Activated T-helper 2 cell treated with anti-CD3 and anti-CD28 coated beads, Interferon-gamma antibody, Interleukin-2, Interleukin-4, amounts not matched to agents 10 μg/mL and 5 μg/mL and 100 μg/mL, durations not matched to agents 14 hours and 24 hours and 36 hours (primary cell): ENCODE measurements around the gene LRP6. TPM values are rescaled to one million over a fixed set of nuclear protein-coding genes. Genes with fewer than 3 reads are reported as not detected.

ENCODE experiments used
- DNase-seq: peaks from one replicate; pipeline ENCODE4 v3.0.0; 2021; ENCODE audit warnings: low spot score
- H3K27ac Mint-ChIP-seq: one replicate; pipeline ENCODE4 v1.8.0; 2021; ENCODE audit warnings: mixed read lengths
- H3K27me3 Mint-ChIP-seq: one replicate; pipeline ENCODE4 v1.8.0; 2021; ENCODE audit warnings: low read depth, mixed read lengths
- H3K36me3 Mint-ChIP-seq: one replicate; pipeline ENCODE4 v1.8.0; 2021; ENCODE audit warnings: low read depth, mixed read lengths
- H3K4me1 Mint-ChIP-seq: one replicate; pipeline ENCODE4 v1.8.0; 2021; ENCODE audit warnings: low read depth, mixed read lengths
- H3K4me3 Mint-ChIP-seq: one replicate; pipeline ENCODE4 v1.8.0; 2021; ENCODE audit warnings: low read depth, mild to moderate bottlenecking, moderate library complexity, mixed read lengths
- H3K9me3 Mint-ChIP-seq: one replicate; pipeline ENCODE4 v1.8.0; 2021; ENCODE audit warnings: mixed read lengths
- intact Hi-C: fragments of 100-400 bp; cut with micrococcal nuclease; formaldehyde crosslinking; loops from one replicate; pipeline ENCODE4 v1.15.1; 2023
- total RNA-seq: library from RNA; stranded (reverse); gene quantifications from 2 replicates; pipeline ENCODE4 v1.2.3, GENCODE V29; 2022

The LRP6 gene
- total RNA-seq, 1 donor from 2014 or later = 1.5 TPM

DNA sequence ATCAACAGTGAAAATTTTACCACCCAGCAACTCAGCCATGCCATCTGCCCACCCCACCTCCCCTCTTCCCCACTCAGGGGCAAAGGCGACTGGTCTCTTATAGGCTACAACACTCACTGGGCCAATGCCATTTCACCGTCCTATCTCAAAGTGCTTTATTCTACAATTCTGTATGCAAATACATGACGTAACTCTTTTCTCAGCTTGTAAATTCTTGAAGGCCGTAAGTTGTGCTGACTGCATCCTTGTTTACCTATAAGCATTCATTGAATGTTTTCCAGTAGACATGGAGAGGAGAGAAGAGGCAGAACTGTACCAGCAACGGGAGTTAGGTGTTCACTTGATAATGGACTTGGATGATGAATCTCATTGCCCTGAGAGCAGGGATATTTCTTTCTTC, 180.5 kb downstream of the LRP6 start:
- Mint-ChIP-seq H3K4me1 (no peaks in the 10 kb centered on the region), H3K27me3 (peaks cover 2% of the 10 kb centered on the region), H3K27ac (no peak overlapping the region), H3K36me3 (no peaks in the 10 kb centered on the region), H3K4me3 (no peak overlapping the region), H3K9me3 (no peaks in the 10 kb centered on the region)
- intact Hi-C loops = no loop called here
- no peak for DNase-seq

DNA sequence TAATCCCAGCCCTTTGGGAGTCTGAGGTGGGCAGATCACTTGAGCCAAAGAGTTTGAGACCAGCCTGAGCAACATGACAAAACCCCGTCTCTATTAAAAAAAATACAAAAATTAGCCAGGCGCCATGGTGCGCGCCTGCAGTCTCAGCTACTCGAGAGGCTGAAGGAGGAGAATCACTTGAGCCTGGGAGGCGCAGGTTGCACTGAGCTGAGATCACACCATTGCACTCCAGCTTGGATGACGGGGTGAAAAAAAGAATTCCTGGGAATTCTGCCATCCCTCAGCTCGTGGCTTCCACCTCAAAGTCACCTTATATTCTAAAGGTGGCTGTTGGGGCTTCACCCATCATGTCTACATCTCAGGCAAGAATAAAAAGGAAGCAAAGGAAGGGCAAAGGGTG, 183.2 kb downstream of the LRP6 start:
- Mint-ChIP-seq H3K27ac (no peak overlapping the region), H3K4me3 (no peak overlapping the region), H3K9me3 (no peaks in the 10 kb centered on the region), H3K4me1 (no peaks in the 10 kb centered on the region), H3K27me3 (peaks cover under 1% of the 10 kb centered on the region), H3K36me3 (no peaks in the 10 kb centered on the region)
- no peak for DNase-seq
- intact Hi-C loops = loop anchor here (5.0 kb wide), 1 partner anchor 244 kb away; no protein-coding TSS in a partner anchor

DNA sequence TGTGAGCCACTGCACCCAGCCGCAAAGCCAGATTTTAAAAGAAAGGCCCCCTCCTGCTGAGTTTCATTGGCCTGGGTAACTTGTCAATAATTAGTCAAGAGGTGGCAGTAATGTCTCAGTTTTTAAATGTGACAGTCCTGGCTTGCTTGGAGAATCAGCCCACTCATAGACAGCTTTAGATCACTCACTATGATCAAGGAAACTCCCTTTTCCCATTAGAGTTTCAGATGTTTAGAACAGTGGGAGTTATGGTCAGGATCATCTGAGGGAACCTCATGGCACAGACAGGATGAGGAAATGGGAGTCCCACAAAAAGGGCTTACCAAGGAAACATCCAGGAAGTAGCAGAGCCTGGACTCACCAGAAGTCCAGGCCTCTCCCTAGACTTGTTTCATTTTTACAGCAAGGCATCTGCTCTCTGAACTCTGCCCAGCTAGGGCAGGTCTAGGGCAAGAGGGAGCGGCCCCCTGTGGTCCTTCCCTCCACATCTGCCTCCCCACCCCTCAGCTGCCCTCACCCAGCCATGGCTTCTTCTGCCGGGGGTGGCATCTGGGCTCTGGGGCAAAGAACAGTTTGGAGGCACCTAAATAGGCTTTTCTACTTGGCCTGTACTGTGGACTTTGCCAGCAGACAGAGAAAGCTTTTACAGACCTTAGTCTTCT, 184.9 kb downstream of the LRP6 start:
- DNase-seq = no peak
- Mint-ChIP-seq H3K27me3 (peaks cover 6% of the 10 kb centered on the region), H3K9me3 (no peaks in the 10 kb centered on the region), H3K36me3 (no peaks in the 10 kb centered on the region), H3K4me3 (no peak overlapping the region), H3K27ac (no peak overlapping the region), H3K4me1 (no peaks in the 10 kb centered on the region)
- intact Hi-C loops = loop anchor here (5.0 kb wide), 1 partner anchor 245 kb away; no protein-coding TSS in a partner anchor

DNA sequence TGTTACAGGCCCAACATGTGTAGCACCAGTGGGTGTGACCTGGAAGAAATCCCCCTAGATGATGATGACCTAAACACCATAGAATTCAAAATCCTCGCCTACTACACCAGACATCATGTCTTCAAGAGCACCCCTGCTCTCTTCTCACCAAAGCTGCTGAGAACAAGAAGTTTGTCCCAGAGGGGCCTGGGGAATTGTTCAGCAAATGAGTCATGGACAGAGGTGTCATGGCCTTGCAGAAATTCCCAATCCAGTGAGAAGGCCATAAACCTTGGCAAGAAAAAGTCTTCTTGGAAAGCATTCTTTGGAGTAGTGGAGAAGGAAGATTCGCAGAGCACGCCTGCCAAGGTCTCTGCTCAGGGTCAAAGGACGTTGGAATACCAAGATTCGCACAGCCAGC, 187.6 kb downstream of the LRP6 start:
- intact Hi-C loops = no loop called here
- no peak for DNase-seq
- H3K9me3 Mint-ChIP-seq = no peaks in the 10 kb centered on the region
- peaks cover 6% of the 10 kb centered on the region for H3K27me3 Mint-ChIP-seq
- H3K27ac Mint-ChIP-seq = no peak overlapping the region
- H3K36me3 Mint-ChIP-seq = no peaks in the 10 kb centered on the region
- no peak overlapping the region for H3K4me3 Mint-ChIP-seq
- H3K4me1 Mint-ChIP-seq = no peaks in the 10 kb centered on the region

GRCh38 chr12:12072064-12072760, 194.6 kb downstream of the LRP6 start:
- intact Hi-C loops = no loop called here
- no peaks in the 10 kb centered on the region for H3K9me3 Mint-ChIP-seq
- no peak for DNase-seq
- peak overlapping the region; percentile 73 for H3K4me3 Mint-ChIP-seq
- peaks cover 7% of the 10 kb centered on the region for H3K27me3 Mint-ChIP-seq
- H3K27ac Mint-ChIP-seq = no peak overlapping the region
- H3K4me1 Mint-ChIP-seq = peaks cover 11% of the 10 kb centered on the region
- H3K36me3 Mint-ChIP-seq = no peaks in the 10 kb centered on the region

DNA sequence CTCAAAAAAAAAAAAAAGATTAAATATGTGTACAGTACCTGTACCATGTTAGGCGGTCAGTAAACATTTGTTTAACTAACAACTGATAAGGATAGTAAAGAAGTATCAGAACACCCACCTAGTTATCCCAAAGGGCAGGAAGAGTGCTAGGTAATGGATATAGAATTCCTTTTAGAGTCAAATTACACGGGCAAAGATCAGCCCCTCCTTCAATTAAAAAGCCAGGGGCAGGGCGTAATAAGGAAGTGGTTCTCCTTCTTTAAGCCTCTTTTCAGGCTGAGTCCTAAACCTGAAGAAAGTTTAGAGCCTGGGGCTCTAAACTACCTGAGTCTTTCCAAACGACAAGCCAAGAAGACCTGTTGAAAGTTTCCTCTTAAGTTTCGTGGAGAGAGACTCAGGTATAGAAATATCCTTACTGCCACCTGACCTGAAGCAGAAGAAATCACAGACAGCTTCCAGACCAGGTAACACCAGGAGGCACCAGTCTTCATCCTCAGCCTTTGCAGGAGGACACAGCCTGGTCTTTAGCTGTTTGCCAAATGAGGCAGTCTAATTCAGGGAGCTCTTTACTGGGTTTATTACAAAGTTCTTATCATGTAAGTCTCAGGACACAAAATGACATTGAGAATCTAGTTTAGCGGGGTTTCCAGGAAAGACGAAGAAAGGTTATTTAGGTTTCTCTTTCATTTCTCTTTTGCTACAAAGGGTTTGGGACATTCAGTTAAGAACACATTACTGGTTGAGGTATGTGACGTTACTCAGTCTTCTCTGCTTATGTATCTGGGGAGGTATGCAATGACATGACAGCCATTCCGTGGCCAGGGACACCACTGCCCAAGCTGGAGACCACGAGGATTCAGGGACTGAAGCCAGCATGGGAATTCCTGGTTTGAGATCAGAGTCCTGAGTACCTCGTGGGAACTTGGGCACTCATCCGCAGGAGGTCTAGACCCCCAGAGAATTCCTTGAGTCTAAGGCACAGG, 195.9 kb downstream of the LRP6 start, which contains the start of gene BCL2L14:
Gene BCL2L14 (plus strand): TSS at position 266 of the 983 bp plus-strand sequence. CDS start 8,367 bp downstream, outside the sequence.
- Mint-ChIP-seq H3K27ac (peak within 1 kb of the TSS; percentile 87), H3K36me3 (no peaks in the 10 kb centered on the region), H3K9me3 (no peaks in the 10 kb centered on the region), H3K4me3 (peak within 1 kb of the TSS; percentile 73), H3K27me3 (peaks cover 9% of the 10 kb centered on the region), H3K4me1 (peaks cover 11% of the 10 kb centered on the region)
- intact Hi-C loops = no loop called here
- DNase-seq = no peak

DNA sequence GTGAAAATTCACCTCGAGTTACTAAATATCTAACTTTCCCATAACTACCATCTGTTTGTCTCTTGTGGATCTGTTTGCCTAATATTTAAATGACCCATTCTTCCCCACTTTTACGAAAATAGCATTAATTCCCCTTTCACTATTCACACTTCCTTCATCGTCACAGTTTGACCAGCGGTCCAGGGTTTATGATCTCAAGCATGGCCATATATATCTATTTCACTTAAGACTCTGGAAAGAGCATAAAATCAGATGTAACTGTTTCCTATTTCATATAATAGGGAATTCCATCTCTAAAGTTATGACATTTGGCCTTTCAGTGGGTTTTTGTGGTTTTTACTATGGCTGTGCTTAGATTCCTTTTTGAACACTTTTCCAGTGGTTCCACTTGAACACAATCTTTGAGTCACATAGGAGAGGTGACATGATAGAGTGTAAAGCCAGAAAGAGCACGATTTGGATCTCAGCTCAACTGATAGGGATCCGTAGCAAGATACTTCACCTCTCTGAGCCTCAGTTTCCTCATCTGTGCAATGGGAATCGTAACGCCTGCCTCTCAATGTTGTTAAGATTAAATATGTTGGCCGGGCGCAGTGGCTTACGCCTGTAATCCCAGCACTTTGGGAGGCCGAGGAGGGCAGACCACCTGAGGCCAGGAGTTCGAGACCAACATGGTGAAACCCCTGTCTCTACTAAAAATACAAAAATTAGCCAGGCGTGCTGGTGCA, 196.9 kb downstream of the LRP6 start:
- no peak for DNase-seq
- Mint-ChIP-seq H3K4me3 (no peak overlapping the region), H3K36me3 (no peaks in the 10 kb centered on the region), H3K27ac (no peak overlapping the region), H3K4me1 (peaks cover 11% of the 10 kb centered on the region), H3K9me3 (no peaks in the 10 kb centered on the region), H3K27me3 (peaks cover 9% of the 10 kb centered on the region)
- intact Hi-C loops = no loop called here

GRCh38 chr12:12068751-12069150, 198.1 kb downstream of the LRP6 start:
- DNase-seq = no peak
- Mint-ChIP-seq H3K27me3 (peaks cover 9% of the 10 kb centered on the region), H3K4me3 (no peak overlapping the region), H3K4me1 (peaks cover 11% of the 10 kb centered on the region), H3K9me3 (no peaks in the 10 kb centered on the region), H3K27ac (no peak overlapping the region), H3K36me3 (no peaks in the 10 kb centered on the region)
- intact Hi-C loops = no loop called here

Other genes with a start within 250 kb of the LRP6 start
- 1.2 and 1.4 TPM in 2 replicates for gene BCL2L14, start 196.1 kb downstream of the LRP6 start, total RNA-seq
- 0.25 and 1.6 TPM in 2 replicates for gene MANSC1, start 83.2 kb upstream of the LRP6 start, total RNA-seq
- 41.8 and 45.9 TPM in 2 replicates for gene BORCS5, start 90.0 kb upstream of the LRP6 start, total RNA-seq